ENCODE data around the gene DIAPH3.
"Not testable (repeated sequence)": the region's sequence is repeated elsewhere in the genome, so short reads cannot be mapped to it uniquely, and the experiment has no call there.

Gene DIAPH3

GRCh38 chr13:60091573-60091972 is 72.2 kb downstream of the DIAPH3 start:
- DNase-seq = no peak

- DNase-seq = no peak
These were observed 73.2 kb downstream of the DIAPH3 start for GRCh38 chr13:60090574-60090973.

GRCh38 chr13:60083780-60084179 is 79.9 kb downstream of the DIAPH3 start:
- DNase-seq = not testable (repeated sequence)

- no peak for DNase-seq
These were observed 82.9 kb downstream of the DIAPH3 start for GRCh38 chr13:60080850-60081249.

- DNase-seq = no peak
These were observed 85.5 kb downstream of the DIAPH3 start for GRCh38 chr13:60078226-60078625.

- DNase-seq = no peak
These were observed 87.9 kb downstream of the DIAPH3 start for GRCh38 chr13:60075850-60076249.

GRCh38 chr13:60074397-60074796 is 89.3 kb downstream of the DIAPH3 start:
- no peak for DNase-seq

- DNase-seq = no peak
These were observed 97.5 kb downstream of the DIAPH3 start for GRCh38 chr13:60066226-60066625.

GRCh38 chr13:60062502-60062901 is 101.2 kb downstream of the DIAPH3 start:
- no peak for DNase-seq

- peak in 1 of 2 experiments; percentile 11 for DNase-seq
These were observed 102.0 kb downstream of the DIAPH3 start for GRCh38 chr13:60061737-60062136.

GRCh38 chr13:60051754-60052285 is 111.9 kb downstream of the DIAPH3 start:
- DNase-seq = no peak

- not testable (repeated sequence) for DNase-seq
These were observed 115.4 kb downstream of the DIAPH3 start for GRCh38 chr13:60048353-60048752.

- no peak for DNase-seq
These were observed 115.8 kb downstream of the DIAPH3 start for GRCh38 chr13:60047918-60048317.

- DNase-seq = no peak
These were observed 119.4 kb downstream of the DIAPH3 start for GRCh38 chr13:60044321-60044720.

- DNase-seq = no peak
These were observed 120.5 kb downstream of the DIAPH3 start for GRCh38 chr13:60043262-60043661.

- DNase-seq = not testable (repeated sequence)
These were observed 123.1 kb downstream of the DIAPH3 start for GRCh38 chr13:60040668-60041067.

GRCh38 chr13:60035874-60036273 is 127.9 kb downstream of the DIAPH3 start:
- no peak for DNase-seq

GRCh38 chr13:60032851-60033250 is 130.9 kb downstream of the DIAPH3 start:
- DNase-seq = no peak

- DNase-seq = no peak
These were observed 135.7 kb downstream of the DIAPH3 start for GRCh38 chr13:60028021-60028420.

GRCh38 chr13:60026286-60026685 is 137.4 kb downstream of the DIAPH3 start:
- DNase-seq = no peak

- no peak for DNase-seq
These were observed 143.4 kb downstream of the DIAPH3 start for GRCh38 chr13:60020288-60020687.

GRCh38 chr13:60019119-60019993 is 144.4 kb downstream of the DIAPH3 start:
- DNase-seq = no peak

GRCh38 chr13:60018536-60018935 is 145.2 kb downstream of the DIAPH3 start:
- no peak for DNase-seq

GRCh38 chr13:60016229-60016628 is 147.5 kb downstream of the DIAPH3 start:
- DNase-seq = no peak

GRCh38 chr13:60013166-60013565 is 150.6 kb downstream of the DIAPH3 start:
- no peak for DNase-seq

Measured in NCI-H526 (cell line).